HG02759 (cell line): ENCODE measurements around the gene FIGNL2.

Experiments used
- ATAC-seq: cut with Tn5 transposase; IDR thresholded peaks from one replicate; pipeline ENCODE4 v1.9.1; 2021; ENCODE audit warnings: mild to moderate bottlenecking, moderate library complexity; ENCODE audit not compliant: unreplicated experiment

Gene FIGNL2

DNA sequence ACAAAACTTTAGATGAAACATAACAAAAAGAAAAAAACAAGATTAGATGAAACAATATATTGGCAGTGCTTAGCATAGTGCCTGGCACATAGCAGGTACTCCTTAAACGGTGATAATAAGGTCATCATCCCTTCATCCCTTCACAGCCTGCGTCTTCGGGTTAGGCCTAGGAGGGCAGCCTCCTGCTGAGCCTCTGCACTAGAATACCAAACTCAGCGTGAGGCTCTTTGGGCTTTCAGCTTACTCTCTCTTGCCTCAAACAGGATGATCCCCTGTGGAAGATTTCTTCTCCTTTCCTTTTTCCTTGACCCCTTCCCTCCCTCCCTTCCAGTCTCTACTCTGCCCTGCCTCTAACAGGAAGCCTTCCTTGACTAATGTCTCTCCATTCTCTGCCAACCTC, 14.4 kb upstream of the FIGNL2 start:
- no peak for ATAC-seq

DNA sequence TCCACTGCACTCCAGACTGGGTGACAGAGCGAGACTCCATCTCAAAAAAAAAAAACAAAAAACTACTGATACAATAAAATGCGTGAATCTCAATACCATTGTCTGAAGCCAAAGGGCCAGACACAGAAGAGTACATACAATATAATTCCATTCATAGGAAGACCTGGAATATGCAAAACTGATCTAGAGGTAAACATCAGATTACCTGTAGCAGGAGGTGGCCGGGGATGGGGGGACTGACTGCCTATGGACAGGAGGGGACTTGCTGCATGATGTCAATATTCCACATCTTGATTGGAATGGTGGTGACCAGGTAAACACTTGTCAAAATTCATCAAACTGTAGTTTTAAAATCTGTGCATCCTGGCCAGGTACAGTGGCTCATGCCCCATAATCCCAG, 12.5 kb upstream of the FIGNL2 start:
- no peak for ATAC-seq

DNA sequence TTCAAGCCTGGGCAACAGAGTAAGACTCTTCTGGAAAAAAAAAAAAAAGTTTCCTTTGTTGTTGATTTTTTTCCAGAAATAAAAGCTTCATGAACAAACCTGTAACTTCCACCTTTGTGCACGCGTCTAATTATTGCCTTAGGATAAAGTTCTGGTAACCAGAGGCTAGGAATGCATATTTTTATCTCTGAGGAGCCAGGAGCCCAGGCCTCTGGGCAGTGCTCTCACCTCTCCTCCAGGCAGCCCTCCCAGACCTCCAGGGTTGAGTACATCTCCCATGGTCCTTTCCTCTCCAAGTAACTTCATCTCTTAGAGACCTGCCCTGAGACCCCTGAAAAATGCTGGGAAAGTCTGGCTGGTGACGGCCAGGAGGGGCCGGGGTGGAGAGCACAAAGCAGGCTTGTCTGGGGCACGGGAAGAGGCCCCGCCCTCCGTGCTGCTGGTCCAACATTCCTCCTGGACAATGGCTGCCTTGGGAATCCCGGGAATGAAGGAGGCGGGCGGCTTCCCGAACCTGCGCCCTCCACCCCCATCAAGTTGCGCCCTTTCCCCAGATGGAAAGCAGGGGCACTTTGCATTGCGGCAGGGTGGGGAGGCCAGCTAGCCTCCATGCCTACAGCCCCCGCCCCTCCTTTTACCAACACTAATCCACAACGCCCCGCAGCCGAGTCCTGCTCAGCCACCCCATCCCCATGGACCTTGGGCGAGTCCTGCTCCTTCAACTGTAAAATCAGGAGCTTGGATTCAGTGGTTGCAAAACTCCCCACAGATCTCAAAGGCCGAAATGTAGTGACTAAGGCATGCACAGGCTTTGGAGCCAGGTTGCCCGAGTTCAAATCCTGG, 7.3 kb upstream of the FIGNL2 start:
- ATAC-seq = no peak

DNA sequence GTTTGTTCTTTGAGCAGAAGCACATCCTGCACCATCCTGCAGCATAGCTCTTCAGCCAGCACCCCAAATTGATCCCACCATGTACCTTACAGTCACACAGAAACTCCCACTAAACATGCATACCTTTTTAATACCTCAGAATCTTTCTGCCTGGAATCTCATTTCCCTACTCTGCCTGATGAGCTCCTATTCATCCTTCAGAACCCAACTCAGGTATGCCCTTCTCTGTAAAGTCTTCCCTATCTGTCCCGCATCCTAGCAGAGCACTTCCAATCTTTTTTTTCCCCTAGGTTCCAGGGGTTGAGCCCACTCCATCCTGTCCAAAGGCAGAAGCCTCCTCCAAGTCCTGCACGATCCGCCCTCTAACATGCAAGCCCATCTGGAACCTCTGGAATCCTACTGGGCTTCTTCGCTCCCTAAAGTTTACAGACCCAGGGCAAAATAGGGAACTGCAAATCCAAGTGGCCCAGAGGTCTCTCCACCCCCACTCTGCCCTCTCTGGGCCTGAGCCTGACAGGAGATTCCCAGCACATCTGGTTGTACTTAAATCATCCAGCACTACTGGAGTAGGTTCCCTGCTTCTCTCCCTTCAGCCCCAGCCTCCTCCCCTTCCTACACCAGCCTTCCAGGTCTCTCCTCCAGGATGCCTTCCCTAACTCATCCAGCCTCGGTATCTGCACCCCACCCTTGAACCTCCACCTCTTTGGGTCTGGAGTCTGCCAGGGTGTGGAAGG, 4.1 kb upstream of the FIGNL2 start:
- ATAC-seq = no peak

DNA sequence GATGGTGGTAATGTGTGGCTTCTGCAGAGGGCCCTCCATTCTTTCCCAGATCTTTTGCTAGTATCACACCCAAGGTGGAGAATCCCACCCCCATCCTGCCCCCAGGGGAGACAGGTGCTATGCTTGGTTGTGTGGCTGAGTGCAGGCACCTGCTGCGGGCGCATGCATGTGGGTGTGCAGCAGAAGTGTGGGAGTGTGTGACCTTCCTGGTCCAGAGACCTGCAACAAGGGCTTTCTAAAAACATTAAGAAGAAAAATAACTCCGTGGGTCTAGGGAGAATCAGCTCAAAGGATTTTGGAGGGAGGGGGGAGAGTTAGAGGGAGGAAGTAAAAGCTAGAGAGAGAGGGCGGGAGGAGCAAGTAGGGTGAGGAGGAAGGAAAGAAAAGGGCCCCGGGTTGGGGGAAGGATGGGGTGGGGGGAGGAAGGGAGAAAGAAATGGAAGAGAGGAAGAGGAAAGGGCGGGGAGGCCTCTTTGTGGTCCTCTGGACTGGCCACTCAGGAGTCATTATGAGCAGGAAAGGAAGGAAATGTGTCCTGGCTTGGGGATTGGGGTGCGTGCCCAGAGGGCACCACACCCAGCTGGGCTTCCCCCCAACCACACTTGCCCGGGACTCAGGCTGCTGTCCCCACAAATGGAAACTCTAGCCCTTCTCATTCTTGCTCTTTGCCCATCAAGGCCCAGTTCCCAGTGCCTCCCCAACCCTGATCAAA, 3.1 kb upstream of the FIGNL2 start:
- ATAC-seq = no peak

DNA sequence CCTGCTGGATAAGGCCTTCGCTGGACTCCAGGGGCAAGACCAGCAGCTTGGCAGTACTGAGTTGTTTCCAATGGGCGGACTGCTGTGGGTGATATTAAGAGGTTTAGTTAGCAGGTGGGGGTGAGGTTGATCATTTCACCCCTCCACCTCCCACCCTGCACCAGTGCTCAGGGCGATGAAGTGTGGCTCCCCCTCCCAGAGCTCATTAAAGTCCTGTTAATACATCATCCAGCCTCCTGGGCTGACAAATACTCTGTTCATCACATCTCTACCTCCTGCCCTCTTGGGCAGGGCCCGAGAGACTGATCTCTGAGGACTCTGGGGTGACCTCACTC, 2.4 kb upstream of the FIGNL2 start:
- no peak for ATAC-seq

DNA sequence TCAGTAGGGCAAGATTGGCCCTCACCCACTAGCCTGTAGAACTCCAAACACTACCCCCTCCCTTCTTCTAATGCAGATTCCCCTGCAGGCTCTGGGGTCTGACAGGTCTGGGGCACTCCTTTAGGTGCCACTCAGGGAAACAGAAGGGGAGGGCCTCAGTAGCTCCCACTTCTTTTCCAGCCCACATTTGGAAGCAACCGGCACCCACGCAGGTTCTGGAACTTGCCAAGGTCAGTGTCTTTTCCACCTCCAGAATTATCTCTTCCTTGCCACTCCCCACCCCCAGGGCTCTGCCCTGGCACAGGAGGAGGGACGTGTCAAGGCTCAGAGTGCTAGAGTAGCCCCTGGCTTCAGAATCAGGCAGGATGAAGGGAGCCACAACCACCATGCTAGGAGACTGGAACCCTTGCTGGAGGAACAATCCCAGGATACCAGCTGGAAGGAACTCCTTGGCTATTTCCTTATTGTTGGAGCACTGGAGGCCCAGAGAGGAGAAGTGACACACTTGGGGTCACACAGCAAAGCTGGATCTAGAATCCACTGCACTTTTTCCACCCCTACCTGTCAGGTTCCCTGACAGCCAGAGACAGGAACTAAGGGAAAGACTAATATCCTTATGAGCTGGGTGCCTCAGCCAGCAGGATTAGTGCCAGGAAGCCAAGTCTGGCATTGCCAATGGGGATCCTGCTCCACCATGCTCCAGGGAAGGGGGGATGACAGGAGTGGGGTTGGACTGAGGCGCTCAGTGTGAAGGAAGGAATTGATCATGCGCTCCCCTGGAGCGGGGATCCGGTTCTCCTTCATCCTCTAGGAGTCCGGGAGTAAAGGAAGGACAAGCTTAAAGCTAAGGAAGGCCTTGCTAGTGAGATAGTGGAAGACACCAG, 1.8 kb upstream of the FIGNL2 start:
- no peak for ATAC-seq

DNA sequence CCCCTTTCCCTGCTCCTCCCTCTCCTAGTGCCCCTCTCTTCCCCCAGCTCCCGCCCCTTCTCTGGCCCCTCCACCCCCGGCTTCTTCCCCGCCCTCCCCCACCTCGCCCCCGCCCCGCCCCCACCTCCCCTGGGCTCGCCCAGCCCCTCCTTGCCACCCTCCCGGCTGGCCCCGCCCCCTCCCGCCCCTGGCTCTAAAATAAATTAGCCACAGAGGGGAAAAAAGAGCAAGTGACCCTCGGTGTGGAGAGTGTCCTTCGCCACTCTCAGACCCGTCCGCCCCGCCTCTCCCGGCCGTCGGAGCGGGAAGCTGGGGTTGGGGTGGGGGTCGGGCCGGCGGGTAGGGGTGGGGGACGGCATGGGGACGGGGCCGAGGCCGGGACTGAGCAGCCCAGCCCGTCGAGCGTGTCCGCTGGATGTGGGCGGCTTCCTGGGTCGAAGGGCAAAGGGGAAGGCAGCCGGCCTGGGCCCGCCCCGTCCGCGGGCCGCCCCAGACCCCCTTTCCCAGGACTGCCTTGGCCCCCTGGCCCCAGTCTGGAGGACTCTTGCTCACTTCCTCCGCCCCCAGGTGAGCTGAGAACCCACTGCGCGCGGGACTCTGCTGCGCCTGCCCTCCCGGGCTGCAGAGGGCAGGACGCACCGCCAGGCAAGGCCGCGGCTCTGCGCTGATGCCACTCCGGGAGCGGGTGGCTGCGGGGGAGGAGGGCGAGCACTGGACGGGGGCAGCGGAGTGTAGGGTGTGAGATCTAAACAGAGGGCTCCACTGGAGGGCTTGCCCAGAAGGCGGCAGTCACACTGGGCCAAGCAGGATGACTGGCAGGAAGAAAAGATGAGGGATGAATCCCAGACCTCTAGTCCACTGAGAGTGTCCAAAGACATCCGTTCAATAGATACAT, 570 bp upstream of the FIGNL2 start:
- no peak for ATAC-seq

DNA sequence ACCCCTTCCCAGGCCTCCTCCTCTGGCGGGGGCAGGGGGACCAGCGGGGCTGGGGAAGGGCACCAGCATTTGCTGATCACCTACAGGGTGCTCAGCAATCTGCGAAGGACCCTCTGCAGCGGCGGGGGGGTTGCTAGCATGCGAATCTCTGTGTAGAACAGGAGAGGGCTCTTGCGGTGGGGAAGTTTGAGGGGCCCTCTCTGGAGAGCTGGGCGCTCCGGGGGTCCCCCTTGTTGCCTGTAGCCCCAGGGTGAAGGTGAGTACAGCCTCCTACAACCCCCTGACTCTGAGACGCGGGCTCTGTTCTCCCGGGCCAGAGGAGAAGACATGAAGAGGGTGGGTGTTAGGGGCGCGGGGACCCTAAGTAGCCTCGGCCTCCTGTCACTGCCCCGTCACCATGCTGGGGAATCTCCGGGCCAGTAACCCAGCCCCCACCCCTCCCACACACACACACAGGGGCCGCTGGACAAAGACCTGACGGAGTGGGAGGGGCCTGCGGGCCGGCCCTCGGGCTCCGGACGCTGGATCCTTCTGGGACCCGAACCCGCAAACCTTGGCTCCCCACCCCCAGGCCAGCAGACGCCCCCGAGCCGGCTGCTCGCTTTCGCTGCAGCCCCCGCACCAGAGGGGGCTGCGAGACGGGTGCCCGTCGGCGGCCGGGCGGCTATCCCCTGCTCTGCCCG, 734 bp downstream of the FIGNL2 start:
- no peak for ATAC-seq

DNA sequence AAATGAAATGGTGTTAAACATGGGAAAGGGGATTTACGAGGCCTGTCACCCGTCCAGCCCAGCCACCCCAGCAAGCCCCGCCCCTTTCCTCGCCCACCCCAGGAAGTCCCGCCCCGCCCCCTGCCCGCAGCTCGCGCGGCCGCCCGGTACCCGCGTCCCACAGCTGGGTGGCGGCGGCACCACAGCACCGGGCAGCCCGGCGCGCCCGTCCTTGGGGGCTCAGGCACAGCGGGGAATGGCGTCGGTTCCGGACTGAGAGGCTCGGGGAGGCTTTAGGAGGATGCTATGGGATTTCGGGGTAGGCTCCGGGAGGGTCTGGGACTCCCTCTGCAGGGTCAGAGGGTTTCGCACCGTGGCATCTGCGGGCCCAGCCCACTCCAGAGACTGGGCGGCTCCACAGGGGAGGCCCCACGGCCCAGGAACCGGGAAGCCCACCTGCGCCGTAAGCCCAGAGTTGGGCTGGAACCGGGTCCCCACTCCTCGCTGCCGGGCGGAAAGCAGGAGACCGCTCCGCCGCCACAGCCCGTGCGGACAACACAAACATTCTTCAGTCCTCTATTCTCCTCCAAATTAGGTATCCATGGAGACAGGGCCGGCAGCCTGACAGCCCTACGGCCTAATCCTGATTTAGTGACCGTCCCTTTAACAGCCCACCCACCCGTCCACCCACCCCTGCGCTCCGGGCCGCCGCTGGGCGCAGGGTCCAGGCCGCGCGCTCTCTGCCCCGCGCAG, 1.4 kb downstream of the FIGNL2 start:
- ATAC-seq = no peak

DNA sequence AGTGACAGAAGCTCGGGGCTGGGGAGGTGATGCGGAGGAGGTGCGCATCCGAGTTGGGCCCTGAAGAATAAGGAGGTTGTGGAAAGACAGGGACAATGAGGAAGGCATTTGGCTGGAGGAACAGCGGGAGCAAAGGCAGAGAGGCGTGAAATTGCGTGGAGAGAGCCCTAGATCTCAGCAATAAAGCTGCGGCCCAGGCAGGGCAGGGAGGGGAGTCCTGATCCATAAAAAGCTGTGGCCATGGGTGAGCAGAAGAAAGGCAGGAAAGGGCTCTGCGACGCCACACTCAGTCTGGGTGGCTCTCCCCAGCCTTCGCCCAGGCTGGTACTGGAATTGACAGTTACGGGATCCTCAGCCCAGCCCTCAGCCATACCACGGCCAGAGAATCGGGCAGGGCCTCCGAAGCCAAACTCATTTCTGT, 2.2 kb downstream of the FIGNL2 start:
- no peak for ATAC-seq

DNA sequence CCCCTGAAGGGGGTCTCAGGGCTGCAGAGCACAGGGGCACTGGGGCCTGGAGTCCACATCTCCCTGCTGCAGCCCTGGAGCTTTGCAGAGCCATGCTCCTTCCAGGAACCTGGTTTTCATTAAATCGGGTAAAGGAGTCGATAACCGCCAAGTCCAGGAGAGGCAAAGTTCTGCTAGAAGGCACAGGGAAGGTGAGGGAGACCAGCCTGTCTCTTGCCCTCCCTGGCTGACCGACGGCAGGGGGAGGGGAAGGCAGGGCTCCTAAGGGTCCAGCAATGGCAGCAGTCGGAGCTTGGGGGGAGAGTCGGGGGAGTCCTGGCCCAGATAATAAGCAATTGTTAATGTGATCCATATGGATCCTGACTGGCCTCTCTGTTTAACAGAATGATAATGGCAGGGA, 3.0 kb downstream of the FIGNL2 start:
- no peak for ATAC-seq

DNA sequence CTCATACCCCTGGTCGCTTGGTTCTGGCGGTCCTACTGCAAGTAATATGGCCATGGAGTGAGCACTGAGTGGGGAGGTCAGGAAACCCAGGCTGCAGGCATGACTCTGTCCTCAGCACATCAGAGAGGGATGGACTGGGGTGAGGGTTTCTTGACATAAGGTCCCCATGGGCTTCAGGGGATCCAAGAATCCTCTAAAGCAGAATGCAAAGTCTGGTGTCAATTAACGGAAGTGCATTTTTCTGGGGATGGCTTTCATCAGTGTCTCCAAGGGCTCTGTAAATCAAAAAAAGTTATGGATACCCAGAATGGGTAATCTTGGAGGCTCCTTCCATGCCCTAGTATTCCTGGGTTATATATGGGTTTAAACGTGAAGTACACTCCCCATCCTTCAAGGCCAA, 3.7 kb downstream of the FIGNL2 start:
- no peak for ATAC-seq

DNA sequence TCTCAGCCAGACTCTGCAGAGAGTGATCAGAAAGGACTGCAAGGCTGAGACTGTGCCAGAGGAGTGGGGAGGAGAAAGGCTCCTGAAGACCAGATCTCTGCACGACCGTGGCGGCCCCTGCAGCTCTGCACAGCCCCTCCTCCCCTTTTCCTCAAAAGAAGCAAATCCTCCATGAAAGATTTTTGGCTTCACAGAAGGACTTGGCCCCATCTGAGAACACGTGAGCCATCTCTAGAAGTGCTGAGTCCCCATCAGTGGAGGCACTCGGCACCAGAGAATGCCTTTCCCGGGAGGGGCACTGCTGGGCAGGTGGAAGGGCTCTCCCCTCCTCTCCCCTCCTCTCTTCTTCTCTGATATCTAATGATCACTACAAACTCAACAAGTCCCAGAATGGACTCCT, 6.8 kb downstream of the FIGNL2 start:
- ATAC-seq = no peak

DNA sequence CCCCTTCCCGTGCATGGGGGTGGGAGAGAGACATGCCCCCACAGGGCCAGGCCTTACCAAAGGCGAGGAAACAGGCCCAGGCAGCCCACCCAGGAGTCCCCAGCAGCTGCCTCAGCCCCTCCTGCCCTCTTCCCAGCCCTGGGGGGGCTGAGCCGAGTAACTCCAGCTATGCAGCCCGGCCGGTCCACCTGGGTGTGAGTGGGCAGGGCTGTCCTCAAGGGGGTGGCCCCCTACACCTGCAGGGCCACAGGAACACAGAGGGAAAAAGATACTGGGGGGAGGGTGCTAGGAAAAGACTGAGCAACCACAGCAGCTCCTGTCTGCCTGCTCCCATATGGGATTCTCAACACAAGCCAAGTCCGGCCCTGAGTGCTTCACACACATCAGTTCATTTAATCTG, 7.6 kb downstream of the FIGNL2 start:
- no peak for ATAC-seq

DNA sequence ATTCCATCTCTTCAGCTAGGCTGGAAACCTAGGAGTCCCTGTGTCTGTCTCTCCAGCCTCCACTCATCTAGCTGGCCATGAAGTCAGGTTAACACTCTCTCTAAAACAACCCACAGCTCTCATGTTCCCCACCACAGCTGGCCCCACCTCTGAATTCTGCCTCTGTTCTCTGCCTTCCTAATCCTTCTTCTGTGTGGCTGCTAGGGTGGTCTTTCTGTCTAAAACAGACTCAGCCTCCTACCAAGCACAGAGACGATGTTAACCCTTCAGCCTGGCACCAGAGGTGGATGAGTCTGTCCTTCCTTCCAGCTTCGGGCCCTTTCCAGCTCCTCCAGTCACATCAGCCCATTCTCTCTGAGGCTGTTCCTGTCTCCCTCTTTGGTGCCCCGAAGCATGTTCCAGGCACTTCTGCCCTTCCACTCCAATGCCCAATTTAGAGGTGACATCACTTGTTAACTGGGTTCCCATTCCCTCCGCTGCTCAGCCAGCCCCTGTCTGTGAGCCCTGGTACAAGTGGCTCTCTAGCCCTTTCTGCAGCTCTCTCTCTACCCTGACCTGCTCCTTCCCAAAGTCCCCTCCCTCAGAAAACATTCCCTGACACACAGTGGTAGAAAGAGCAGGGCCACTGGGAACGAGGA, 9.1 kb downstream of the FIGNL2 start:
- no peak for ATAC-seq

DNA sequence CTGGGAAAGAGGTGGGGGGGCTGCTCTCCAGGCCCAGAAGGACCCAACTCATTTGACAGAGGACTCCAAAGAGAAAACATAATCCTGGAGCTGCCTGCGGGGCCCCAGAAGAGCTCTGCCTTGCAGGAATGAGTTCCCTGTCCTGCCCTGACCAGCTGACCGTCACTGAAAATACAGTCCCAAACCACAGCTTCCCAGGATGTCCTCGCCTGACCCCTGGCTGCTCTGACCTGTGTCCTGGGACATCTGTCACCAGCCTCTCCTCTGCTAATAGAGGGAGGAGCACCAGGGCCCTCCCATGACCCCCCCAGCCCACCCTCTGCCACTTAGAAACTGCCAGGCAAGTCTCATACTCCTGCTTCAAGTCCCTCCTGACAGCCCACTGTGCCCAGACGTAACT, 9.8 kb downstream of the FIGNL2 start:
- no peak for ATAC-seq

DNA sequence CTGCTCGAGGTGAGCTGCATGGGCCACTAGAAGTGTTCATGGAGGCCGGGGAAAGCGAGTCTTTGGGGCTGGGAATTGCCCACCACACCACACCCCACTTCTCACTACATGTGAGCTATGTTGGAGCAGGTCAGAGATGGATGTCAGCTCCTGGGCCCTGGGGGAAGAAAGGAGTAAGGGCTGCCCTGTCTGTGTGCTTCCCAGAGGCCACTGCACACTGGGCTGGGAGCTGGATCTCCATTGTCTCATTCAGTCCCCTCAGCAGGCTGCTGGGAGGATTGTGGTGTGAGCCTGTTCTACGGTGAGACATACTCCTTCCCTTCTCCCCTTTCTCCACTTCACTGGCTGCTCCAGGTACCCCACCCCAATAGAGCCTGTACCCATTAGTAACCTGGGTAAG, 10.5 kb downstream of the FIGNL2 start:
- no peak for ATAC-seq
